Measurements from ENCODE around the gene ERI3. TPM values are rescaled to one million over a fixed set of nuclear protein-coding genes. Genes with fewer than 3 reads are reported as not detected.
"Not testable (repeated sequence)": the region's sequence is repeated elsewhere in the genome, so short reads cannot be mapped to it uniquely, and the experiment has no call there.

Gene ERI3
- total RNA-seq, 2 experiments from 2014 or later: 42.3 to 43.3 TPM

GRCh38 chr1:44212355-44213221 is 142.5 kb downstream of the ERI3 start:
- TF ChIP-seq CTCF (IDR thresholded peaks at IDR 0.05): no peak
- Mint-ChIP-seq H3K4me1 (ENCODE audit: low read depth) (peaks cover 28% of the 10 kb centered on the region), H3K27me3 (no peaks in the 10 kb centered on the region), H3K36me3 (ENCODE audit: low read depth) (peaks cover 2% of the 10 kb centered on the region), H3K9me3 (no peaks in the 10 kb centered on the region), H3K4me3 (peak overlapping the region; percentile 93), H3K27ac (peak overlapping the region; percentile 92)
- CTCF ChIA-PET: interaction anchor here (0.6 to 2.3 kb wide), 8 partner anchors 26 to 441 kb away, joined by 3 to 9 read pairs (median 3); no protein-coding TSS in a partner anchor
- ATAC-seq (peak; percentile 57), DNase-seq (peak; percentile 74)
- intact Hi-C loops (cut with micrococcal nuclease): loop anchor here (10.0 kb wide), 1 partner anchor 382 kb away; no protein-coding TSS in a partner anchor
- POLR2A ChIA-PET: interaction anchor here (0.6 to 2.0 kb wide), 6 partner anchors 12 to 419 kb away, joined by 3 to 8 read pairs (median 3); no protein-coding TSS in a partner anchor

GRCh38 chr1:44210595-44210994 is 144.5 kb downstream of the ERI3 start:
- Mint-ChIP-seq H3K27ac (no peak overlapping the region), H3K4me3 (no peak overlapping the region)
- POLR2A ChIA-PET: no interaction called here

GRCh38 chr1:44208226-44208625 is 146.8 kb downstream of the ERI3 start:
- H3K9me3 Mint-ChIP-seq: no peaks in the 10 kb centered on the region
- H3K4me1 Mint-ChIP-seq (ENCODE audit: low read depth): peaks cover 8% of the 10 kb centered on the region
- CTCF ChIA-PET: interaction anchor here (1.0 kb wide), 1 partner anchor 9 kb away, joined by 5 read pairs; no protein-coding TSS in a partner anchor
- DNase-seq: no peak
- TF ChIP-seq CTCF (IDR thresholded peaks at IDR 0.05): no peak
- H3K27me3 Mint-ChIP-seq: no peaks in the 10 kb centered on the region
- H3K36me3 Mint-ChIP-seq (ENCODE audit: low read depth): no peaks in the 10 kb centered on the region
- POLR2A ChIA-PET: no interaction called here
- H3K27ac Mint-ChIP-seq: no peak overlapping the region
- no peak for ATAC-seq
- intact Hi-C loops (cut with micrococcal nuclease): no loop called here
- H3K4me3 Mint-ChIP-seq: no peak overlapping the region

More at GRCh38 chr1:44210595-44210994, 144.5 kb downstream of the ERI3 start:
- DNase-seq (no peak), ATAC-seq (no peak)
- Mint-ChIP-seq H3K4me1 (ENCODE audit: low read depth) (peaks cover 25% of the 10 kb centered on the region), H3K9me3 (no peaks in the 10 kb centered on the region), H3K27me3 (no peaks in the 10 kb centered on the region), H3K36me3 (ENCODE audit: low read depth) (peaks cover 2% of the 10 kb centered on the region)
- CTCF ChIA-PET: interaction anchor here (0.8 kb wide), 1 partner anchor 41 kb away, joined by 3 read pairs; no protein-coding TSS in a partner anchor
- intact Hi-C loops (cut with micrococcal nuclease): loop anchor here (10.0 kb wide), 1 partner anchor 384 kb away; no protein-coding TSS in a partner anchor
- TF ChIP-seq CTCF (IDR thresholded peaks at IDR 0.05): no peak

GRCh38 chr1:44206545-44206944 is 148.5 kb downstream of the ERI3 start:
- CTCF ChIA-PET; ATAC-seq; POLR2A ChIA-PET; H3K27me3 Mint-ChIP-seq; H3K4me3 Mint-ChIP-seq; H3K9me3 Mint-ChIP-seq; H3K4me1 Mint-ChIP-seq (ENCODE audit: low read depth); H3K27ac Mint-ChIP-seq; DNase-seq; H3K36me3 Mint-ChIP-seq (ENCODE audit: low read depth); intact Hi-C loops (cut with micrococcal nuclease): not testable (repeated sequence)

GRCh38 chr1:44200336-44200735 is 154.7 kb downstream of the ERI3 start:
- Mint-ChIP-seq H3K27ac (no peak overlapping the region), H3K27me3 (no peaks in the 10 kb centered on the region), H3K9me3 (no peaks in the 10 kb centered on the region), H3K4me1 (ENCODE audit: low read depth) (no peaks in the 10 kb centered on the region), H3K4me3 (no peak overlapping the region), H3K36me3 (ENCODE audit: low read depth) (no peaks in the 10 kb centered on the region)
- ChIA-PET POLR2A (interaction anchor here (0.6 kb wide), 1 partner anchor 620 kb away, joined by 3 read pairs; no protein-coding TSS in a partner anchor), CTCF (no interaction called here)
- intact Hi-C loops (cut with micrococcal nuclease): no loop called here
- ATAC-seq (no peak), DNase-seq (no peak)
- TF ChIP-seq CTCF (IDR thresholded peaks at IDR 0.05): no peak
